ENCODE measurements around the gene CACNB2. TPM values are rescaled to one million over a fixed set of nuclear protein-coding genes. Genes with fewer than 3 reads are reported as not detected.

Gene CACNB2
- total RNA-seq, 1 donor from 2014 or later = not detected

- H3K27me3 Mint-ChIP-seq = no peaks in the 10 kb centered on the region
Measured at GRCh38 chr10:18532881-18533535, 392.8 kb downstream of the CACNB2 start.

GRCh38 chr10:18533896-18534295 lies 393.7 kb downstream of the CACNB2 start:
- no peaks in the 10 kb centered on the region for H3K27me3 Mint-ChIP-seq
- H3K9me3 Mint-ChIP-seq = peaks cover 6% of the 10 kb centered on the region
- no peak for DNase-seq
- intact Hi-C loops (cut with micrococcal nuclease) = no loop called here
- H3K4me3 Mint-ChIP-seq = no peak overlapping the region
- no peaks in the 10 kb centered on the region for H3K4me1 Mint-ChIP-seq
- H3K36me3 Mint-ChIP-seq (ENCODE audit: low read depth) = peaks cover 15% of the 10 kb centered on the region
- no peak overlapping the region for H3K27ac Mint-ChIP-seq

More at GRCh38 chr10:18532881-18533535, 392.8 kb downstream of the CACNB2 start:
- Mint-ChIP-seq H3K9me3 (peaks cover 6% of the 10 kb centered on the region), H3K36me3 (ENCODE audit: low read depth) (peaks cover 15% of the 10 kb centered on the region), H3K4me3 (no peak overlapping the region), H3K27ac (no peak overlapping the region), H3K4me1 (no peaks in the 10 kb centered on the region)
- intact Hi-C loops (cut with micrococcal nuclease) = no loop called here
- DNase-seq = no peak

DNA sequence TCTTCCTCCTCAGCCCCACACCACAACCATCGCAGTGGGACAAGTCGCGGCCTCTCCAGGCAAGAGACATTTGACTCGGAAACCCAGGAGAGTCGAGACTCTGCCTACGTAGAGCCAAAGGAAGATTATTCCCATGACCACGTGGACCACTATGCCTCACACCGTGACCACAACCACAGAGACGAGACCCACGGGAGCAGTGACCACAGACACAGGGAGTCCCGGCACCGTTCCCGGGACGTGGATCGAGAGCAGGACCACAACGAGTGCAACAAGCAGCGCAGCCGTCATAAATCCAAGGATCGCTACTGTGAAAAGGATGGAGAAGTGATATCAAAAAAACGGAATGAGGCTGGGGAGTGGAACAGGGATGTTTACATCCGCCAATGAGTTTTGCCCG lies 399.1 kb downstream of the CACNB2 start:
- peaks cover 29% of the 10 kb centered on the region for H3K36me3 Mint-ChIP-seq (ENCODE audit: low read depth)
- H3K9me3 Mint-ChIP-seq = no peaks in the 10 kb centered on the region
- intact Hi-C loops (cut with micrococcal nuclease) = no loop called here

GRCh38 chr10:18540195-18540594 lies 400.0 kb downstream of the CACNB2 start:
- H3K4me1 Mint-ChIP-seq = no peaks in the 10 kb centered on the region
- H3K4me3 Mint-ChIP-seq = no peak overlapping the region
- no peaks in the 10 kb centered on the region for H3K9me3 Mint-ChIP-seq
- peaks cover 30% of the 10 kb centered on the region for H3K36me3 Mint-ChIP-seq (ENCODE audit: low read depth)
- no peak for DNase-seq
- no peak overlapping the region for H3K27ac Mint-ChIP-seq
- intact Hi-C loops (cut with micrococcal nuclease) = no loop called here
- no peaks in the 10 kb centered on the region for H3K27me3 Mint-ChIP-seq

More for the DNA sequence above, 399.1 kb downstream of the CACNB2 start:
- Mint-ChIP-seq H3K27ac (no peak overlapping the region), H3K27me3 (no peaks in the 10 kb centered on the region), H3K4me3 (no peak overlapping the region), H3K4me1 (no peaks in the 10 kb centered on the region)
- no peak for DNase-seq

DNA sequence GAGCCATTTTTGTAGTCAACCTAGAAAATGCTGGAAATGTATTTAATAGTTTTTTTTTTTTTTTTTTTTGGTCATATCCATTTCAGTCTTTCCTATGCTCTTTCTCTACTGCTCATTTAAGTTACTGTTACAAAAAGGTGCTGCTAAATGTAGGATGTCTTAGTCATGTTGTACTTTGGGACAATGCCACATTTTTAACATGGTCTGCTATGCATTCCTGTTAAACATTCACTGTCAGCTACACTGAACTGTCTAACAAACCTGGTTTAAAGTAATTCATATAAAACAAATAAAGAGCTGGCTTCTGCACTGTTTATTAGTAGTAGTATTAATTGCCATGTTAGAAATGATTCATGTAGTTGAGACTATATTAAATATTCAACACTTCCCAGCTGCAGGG lies 402.6 kb downstream of the CACNB2 start:
- H3K4me1 Mint-ChIP-seq = no peaks in the 10 kb centered on the region
- H3K4me3 Mint-ChIP-seq = no peak overlapping the region
- H3K27ac Mint-ChIP-seq = no peak overlapping the region
- peaks cover 32% of the 10 kb centered on the region for H3K36me3 Mint-ChIP-seq (ENCODE audit: low read depth)
- H3K9me3 Mint-ChIP-seq = no peaks in the 10 kb centered on the region
- no peaks in the 10 kb centered on the region for H3K27me3 Mint-ChIP-seq
- DNase-seq = no peak
- intact Hi-C loops (cut with micrococcal nuclease) = no loop called here

DNA sequence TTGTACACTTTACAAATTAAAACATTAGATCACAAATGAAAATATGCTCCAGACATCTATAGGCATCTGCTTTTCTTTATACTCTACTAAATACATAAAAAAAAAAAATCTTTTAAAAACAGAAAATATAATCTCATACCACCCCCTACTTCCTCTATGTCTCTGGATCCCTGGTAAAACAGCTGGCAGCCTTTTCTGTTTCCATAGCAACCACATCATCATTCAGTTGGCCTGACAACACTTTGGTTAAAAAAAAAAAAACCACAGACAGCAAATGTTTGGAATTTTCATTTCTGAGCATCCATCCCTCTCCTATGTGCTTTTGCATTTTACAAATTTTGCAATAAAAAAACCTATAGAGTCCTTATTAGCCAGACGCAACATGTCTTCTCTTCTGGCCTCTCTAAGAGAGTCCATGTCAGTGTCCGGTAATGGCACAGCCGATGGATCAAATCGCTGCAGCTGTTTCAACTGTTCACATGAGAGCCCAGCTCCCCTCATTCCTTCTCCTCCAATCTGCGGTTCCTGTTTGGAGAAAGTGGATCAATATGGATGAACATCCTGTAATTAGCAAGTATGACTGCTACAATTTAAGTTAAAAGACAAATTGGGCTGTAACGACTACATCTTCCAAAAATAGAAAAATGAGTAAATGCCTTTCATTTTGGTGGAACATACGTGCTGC lies 405.5 kb downstream of the CACNB2 start:
- Mint-ChIP-seq H3K4me3 (no peak overlapping the region), H3K4me1 (no peaks in the 10 kb centered on the region), H3K27ac (no peak overlapping the region), H3K9me3 (no peaks in the 10 kb centered on the region), H3K27me3 (no peaks in the 10 kb centered on the region), H3K36me3 (ENCODE audit: low read depth) (peaks cover 33% of the 10 kb centered on the region)
- no peak for DNase-seq
- intact Hi-C loops (cut with micrococcal nuclease) = no loop called here

GRCh38 chr10:18549105-18549504 lies 408.9 kb downstream of the CACNB2 start:
- intact Hi-C loops (cut with micrococcal nuclease) = no loop called here
- H3K4me1 Mint-ChIP-seq = no peaks in the 10 kb centered on the region
- no peaks in the 10 kb centered on the region for H3K9me3 Mint-ChIP-seq
- DNase-seq = no peak
- H3K4me3 Mint-ChIP-seq = no peak overlapping the region
- peaks cover 27% of the 10 kb centered on the region for H3K36me3 Mint-ChIP-seq (ENCODE audit: low read depth)
- H3K27me3 Mint-ChIP-seq = no peaks in the 10 kb centered on the region
- no peak overlapping the region for H3K27ac Mint-ChIP-seq

DNA sequence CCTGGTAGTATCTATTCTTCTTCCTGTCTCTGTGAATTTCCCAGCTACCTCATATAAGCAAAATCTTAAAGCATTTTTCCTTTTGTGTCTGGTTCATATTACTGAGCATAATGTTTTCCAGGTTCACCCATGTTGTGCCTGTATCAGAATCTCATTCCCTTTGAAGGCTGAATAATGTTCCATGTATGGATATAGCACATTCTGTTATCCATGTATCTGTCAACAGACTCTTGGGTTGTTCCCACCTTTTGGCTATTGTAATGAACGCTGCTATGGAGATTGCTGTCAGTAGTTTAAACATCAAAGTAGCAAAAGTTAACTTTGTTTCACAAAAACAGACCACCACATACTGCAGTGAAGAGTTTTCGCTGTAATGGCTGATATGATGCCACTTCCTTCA lies 411.2 kb downstream of the CACNB2 start:
- no peak for DNase-seq
- Mint-ChIP-seq H3K9me3 (no peaks in the 10 kb centered on the region), H3K27ac (no peak overlapping the region), H3K4me1 (no peaks in the 10 kb centered on the region), H3K36me3 (ENCODE audit: low read depth) (peaks cover 19% of the 10 kb centered on the region), H3K27me3 (no peaks in the 10 kb centered on the region), H3K4me3 (no peak overlapping the region)
- intact Hi-C loops (cut with micrococcal nuclease) = no loop called here

GRCh38 chr10:18554479-18554878 lies 414.3 kb downstream of the CACNB2 start:
- no peaks in the 10 kb centered on the region for H3K4me1 Mint-ChIP-seq
- no peaks in the 10 kb centered on the region for H3K9me3 Mint-ChIP-seq
- intact Hi-C loops (cut with micrococcal nuclease) = no loop called here
- H3K27ac Mint-ChIP-seq = no peak overlapping the region
- H3K27me3 Mint-ChIP-seq = no peaks in the 10 kb centered on the region
- no peak for DNase-seq
- no peak overlapping the region for H3K4me3 Mint-ChIP-seq
- peaks cover 10% of the 10 kb centered on the region for H3K36me3 Mint-ChIP-seq (ENCODE audit: low read depth)

- H3K4me3 Mint-ChIP-seq = no peak overlapping the region
Measured at GRCh38 chr10:18556522-18557147, 416.4 kb downstream of the CACNB2 start.

GRCh38 chr10:18557960-18558359 lies 417.7 kb downstream of the CACNB2 start:
- H3K27me3 Mint-ChIP-seq = no peaks in the 10 kb centered on the region
- H3K4me3 Mint-ChIP-seq = no peak overlapping the region
- DNase-seq = no peak
- no peaks in the 10 kb centered on the region for H3K4me1 Mint-ChIP-seq
- no peaks in the 10 kb centered on the region for H3K9me3 Mint-ChIP-seq
- H3K27ac Mint-ChIP-seq = no peak overlapping the region
- no peaks in the 10 kb centered on the region for H3K36me3 Mint-ChIP-seq (ENCODE audit: low read depth)
- intact Hi-C loops (cut with micrococcal nuclease) = no loop called here

More at GRCh38 chr10:18556522-18557147, 416.4 kb downstream of the CACNB2 start:
- Mint-ChIP-seq H3K36me3 (ENCODE audit: low read depth) (peaks cover under 1% of the 10 kb centered on the region), H3K9me3 (no peaks in the 10 kb centered on the region), H3K27ac (no peak overlapping the region), H3K27me3 (no peaks in the 10 kb centered on the region), H3K4me1 (no peaks in the 10 kb centered on the region)
- DNase-seq = no peak
- intact Hi-C loops (cut with micrococcal nuclease) = no loop called here

GRCh38 chr10:18561861-18562551 lies 421.8 kb downstream of the CACNB2 start:
- H3K4me1 Mint-ChIP-seq = no peaks in the 10 kb centered on the region
- no peaks in the 10 kb centered on the region for H3K9me3 Mint-ChIP-seq
- DNase-seq = no peak
- H3K36me3 Mint-ChIP-seq (ENCODE audit: low read depth) = no peaks in the 10 kb centered on the region
- intact Hi-C loops (cut with micrococcal nuclease) = no loop called here
- H3K27me3 Mint-ChIP-seq = no peaks in the 10 kb centered on the region
- H3K4me3 Mint-ChIP-seq = no peak overlapping the region
- H3K27ac Mint-ChIP-seq = no peak overlapping the region

DNA sequence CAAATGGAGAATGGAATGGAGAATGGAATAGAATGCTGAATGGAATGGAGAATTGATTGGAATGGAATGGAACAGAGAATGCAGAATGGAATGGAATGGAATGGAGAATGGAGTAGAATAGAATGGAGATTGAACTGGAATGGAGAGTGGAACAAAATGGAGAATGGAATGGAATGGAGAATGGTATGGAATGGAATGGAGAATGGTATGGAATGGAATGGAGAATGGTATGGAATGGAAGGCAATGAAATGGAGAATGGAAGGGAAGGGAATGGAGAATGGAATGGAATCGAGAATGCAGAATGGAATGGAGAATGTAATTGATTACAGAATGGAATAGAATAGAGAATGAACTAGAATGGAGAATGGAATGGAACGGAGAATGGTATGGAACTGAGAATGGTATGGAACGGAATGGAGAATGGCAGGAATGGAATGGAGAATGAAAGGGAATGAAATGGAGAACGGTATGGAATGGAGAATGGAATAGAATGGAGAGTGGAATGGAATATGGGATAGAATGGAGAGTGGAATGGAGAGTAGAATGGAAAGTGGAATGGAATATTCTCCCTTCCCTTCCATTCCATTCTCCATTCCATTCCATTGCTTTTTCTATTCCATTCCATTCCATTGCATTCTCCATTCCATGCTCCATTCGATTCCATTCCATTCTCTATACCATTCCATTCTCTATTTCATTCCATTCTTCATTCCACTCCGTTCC lies 422.9 kb downstream of the CACNB2 start:
- H3K9me3 Mint-ChIP-seq = no peaks in the 10 kb centered on the region
- no peaks in the 10 kb centered on the region for H3K4me1 Mint-ChIP-seq
- H3K4me3 Mint-ChIP-seq = no peak overlapping the region
- intact Hi-C loops (cut with micrococcal nuclease) = no loop called here
- H3K36me3 Mint-ChIP-seq (ENCODE audit: low read depth) = no peaks in the 10 kb centered on the region
- H3K27ac Mint-ChIP-seq = no peak overlapping the region
- H3K27me3 Mint-ChIP-seq = no peaks in the 10 kb centered on the region
- no peak for DNase-seq

Data from activated CD4-positive, alpha-beta T cell treated with anti-CD3 and anti-CD28 coated beads, Interleukin-2, amount 10 ng/mL, durations not matched to agents 24 days and 14 days (primary cell).